SHP77 (cell line): Measurements from ENCODE around the gene NEK10.
"Not testable (repeated sequence)": the region's sequence is repeated elsewhere in the genome, so short reads cannot be mapped to it uniquely, and the experiment has no call there.

ENCODE experiments used
- DNase-seq, 2 experiments: peaks; one replicate each; lab custom pipeline; 2025; lab: John Stamatoyannopoulos, UW

NEK10 gene

GRCh38 chr3:27368831-27369607 is at the start of gene NEK10:
Gene NEK10 (minus strand): TSS chr3:27369383. CDS start chr3:27352882, 16,501 bp downstream.
- peak; percentile 91 to 93 for DNase-seq

GRCh38 chr3:27415202-27415601 is 46.0 kb upstream of the NEK10 start:
- no peak for DNase-seq

GRCh38 chr3:27392950-27393679 is 23.9 kb upstream of the NEK10 start:
- no peak for DNase-seq

- DNase-seq = not testable (repeated sequence)
These were observed 23.2 kb upstream of the NEK10 start for GRCh38 chr3:27392414-27392813.

- no peak for DNase-seq
These were observed 22.6 kb upstream of the NEK10 start for GRCh38 chr3:27391796-27392195.

- DNase-seq = no peak
These were observed 18.4 kb upstream of the NEK10 start for GRCh38 chr3:27387625-27388024.

GRCh38 chr3:27385504-27385903 is 16.3 kb upstream of the NEK10 start:
- no peak for DNase-seq

GRCh38 chr3:27384191-27384590 is 15.0 kb upstream of the NEK10 start:
- no peak for DNase-seq

GRCh38 chr3:27380433-27381357 is 11.5 kb upstream of the NEK10 start:
- DNase-seq = no peak

- DNase-seq = no peak
These were observed 9.1 kb upstream of the NEK10 start for GRCh38 chr3:27378331-27378730.

- no peak for DNase-seq
These were observed 7.1 kb upstream of the NEK10 start for GRCh38 chr3:27376109-27376772.

- no peak for DNase-seq
These were observed 3.1 kb downstream of the NEK10 start for GRCh38 chr3:27366062-27366591.

GRCh38 chr3:27360113-27361078 is 8.8 kb downstream of the NEK10 start:
- peak; percentile 87 to 89 for DNase-seq

GRCh38 chr3:27358372-27358771 is 10.8 kb downstream of the NEK10 start:
- DNase-seq = no peak

- peak in 1 of 2 experiments; percentile 55 for DNase-seq
These were observed 11.4 kb downstream of the NEK10 start for GRCh38 chr3:27357665-27358258.

- no peak for DNase-seq
These were observed 12.2 kb downstream of the NEK10 start for GRCh38 chr3:27356976-27357375.

- DNase-seq = no peak
These were observed 14.5 kb downstream of the NEK10 start for GRCh38 chr3:27354588-27355203.

GRCh38 chr3:27354161-27354560 is 15.0 kb downstream of the NEK10 start:
- DNase-seq = no peak

GRCh38 chr3:27353221-27353620 is 16.0 kb downstream of the NEK10 start:
- DNase-seq = no peak
